Measurements from ENCODE around the gene TUBGCP6.

The TUBGCP6 gene

GRCh38 chr22:50249341-50250248, 4.8 kb upstream of the TUBGCP6 start:
- no peak for DNase-seq

GRCh38 chr22:50248196-50249081, 3.6 kb upstream of the TUBGCP6 start:
- no peak for DNase-seq

DNA sequence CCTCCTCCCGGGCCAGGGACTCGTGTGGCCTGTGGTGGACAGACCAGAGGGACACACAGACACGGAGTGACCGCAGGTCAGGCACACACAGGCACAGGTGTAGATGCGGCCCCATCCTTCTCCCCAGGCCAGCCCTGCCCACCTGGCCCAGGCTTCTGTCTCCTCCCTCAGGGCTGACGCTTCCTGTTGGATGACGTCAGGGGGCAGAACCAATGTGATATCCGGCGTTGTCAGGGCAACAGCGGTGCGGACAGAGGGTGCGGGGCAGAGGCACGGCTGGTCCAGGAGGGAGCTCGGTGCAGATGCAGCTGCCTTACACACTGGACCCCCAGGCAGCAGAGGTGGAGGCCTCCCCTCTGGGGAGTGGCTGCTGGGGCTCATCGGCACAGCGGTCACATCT, 2.9 kb upstream of the TUBGCP6 start:
- DNase-seq = no peak

- DNase-seq = no peak
Measured at GRCh38 chr22:50246242-50247175, 1.7 kb upstream of the TUBGCP6 start.

DNA sequence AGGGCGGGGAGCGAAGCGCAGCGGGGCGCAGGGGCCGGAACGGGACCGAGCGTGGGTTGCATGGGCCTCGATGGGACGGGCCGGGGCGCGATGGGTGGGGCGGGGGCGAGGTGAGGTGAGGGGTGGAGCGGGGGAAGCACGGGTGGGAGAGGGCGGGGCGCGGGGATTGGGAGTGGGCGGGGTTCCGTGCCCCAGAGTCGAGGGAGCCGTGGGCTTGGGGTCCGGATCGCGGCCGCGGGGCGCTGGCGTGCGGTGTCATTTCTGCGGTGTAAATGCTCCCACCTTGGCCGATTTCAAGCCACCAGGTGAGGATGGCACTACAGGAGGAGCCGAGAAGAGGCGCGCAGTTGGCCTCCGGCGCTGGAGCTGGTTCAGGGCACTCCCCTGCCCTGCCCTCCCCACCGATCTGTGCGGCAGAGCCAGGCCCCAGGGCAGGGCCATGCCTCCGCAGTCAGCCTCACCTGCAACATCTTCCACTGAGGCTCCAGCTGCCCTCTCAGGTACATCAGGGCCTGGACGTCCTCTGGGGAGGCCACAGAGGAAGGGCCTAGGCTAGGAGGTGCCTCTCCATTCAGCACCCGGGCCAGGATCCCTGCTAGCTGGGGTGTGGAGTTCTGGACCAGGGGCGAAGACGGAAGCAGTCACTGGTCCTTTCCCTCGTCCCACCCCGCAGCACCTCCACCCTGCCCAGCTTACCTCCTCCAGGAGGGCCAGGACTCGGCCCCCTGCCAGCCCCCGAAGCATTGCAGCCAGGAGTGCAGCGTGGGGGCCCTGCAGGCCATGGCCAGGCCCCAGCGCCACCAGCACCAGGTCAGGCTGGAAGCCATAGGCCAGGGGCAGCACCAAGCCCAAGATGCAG, 620 bp upstream of the TUBGCP6 start:
- DNase-seq = peak; percentile 76 to 81

DNA sequence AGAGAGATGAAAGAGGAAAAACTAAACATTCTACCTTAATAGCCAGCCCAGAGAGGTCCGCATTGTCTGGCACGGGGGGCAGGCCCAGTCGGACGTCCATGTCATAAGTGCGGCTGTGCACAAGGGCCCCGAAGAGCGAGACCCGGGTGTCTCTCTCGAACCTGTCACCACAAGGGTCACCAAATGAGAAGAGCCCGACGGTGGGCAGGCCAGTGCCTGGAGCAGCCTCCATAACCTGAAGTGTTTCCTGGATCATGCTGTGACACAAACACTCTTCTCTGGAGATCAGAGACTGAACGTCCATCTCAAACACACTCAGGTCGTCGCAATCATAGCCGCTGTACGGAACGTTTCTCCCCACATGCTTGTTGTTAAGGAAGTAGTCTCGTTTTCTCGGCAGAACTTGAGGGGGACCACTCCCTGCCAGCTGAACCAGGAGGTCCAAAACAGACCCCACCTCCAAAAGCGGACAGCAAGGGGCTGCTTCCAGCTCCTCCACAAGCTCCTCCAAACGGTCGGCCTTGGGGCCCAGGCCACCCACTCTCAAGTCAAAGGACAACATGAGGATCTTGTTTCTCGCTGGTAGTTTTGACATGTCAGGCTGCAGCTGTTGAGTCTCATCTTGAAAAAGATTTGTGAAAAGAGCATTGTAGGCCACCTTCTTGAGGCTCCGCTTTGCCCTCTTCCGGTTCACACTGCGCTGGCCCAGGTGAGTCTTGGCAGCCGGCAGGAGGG, 971 bp downstream of the TUBGCP6 start:
- no peak for DNase-seq

DNA sequence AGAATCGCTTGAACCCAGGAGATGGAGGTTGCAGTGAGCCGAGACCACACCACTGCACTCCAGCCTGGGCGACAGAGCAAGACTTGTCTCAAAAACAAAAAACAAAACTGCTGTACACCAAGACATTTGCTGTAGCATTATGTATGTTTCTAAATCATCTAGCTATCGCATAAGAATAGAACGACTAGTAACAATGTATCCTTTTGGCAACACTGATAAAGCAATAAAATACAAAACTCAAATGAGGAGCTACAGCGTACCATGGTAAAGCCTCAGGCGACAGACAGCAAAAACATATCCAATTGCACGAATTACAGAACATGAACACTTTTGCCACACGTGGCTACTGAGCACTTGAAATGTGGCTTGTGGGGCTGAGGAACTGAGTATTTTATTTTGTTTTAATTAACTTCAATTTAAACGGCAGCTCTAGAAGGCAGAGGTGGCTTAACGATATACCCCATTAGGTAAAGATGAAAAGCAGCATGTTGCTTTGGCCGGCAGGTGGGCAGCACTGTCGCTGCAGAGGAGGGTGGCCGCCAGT, 2.3 kb downstream of the TUBGCP6 start:
- no peak for DNase-seq

DNA sequence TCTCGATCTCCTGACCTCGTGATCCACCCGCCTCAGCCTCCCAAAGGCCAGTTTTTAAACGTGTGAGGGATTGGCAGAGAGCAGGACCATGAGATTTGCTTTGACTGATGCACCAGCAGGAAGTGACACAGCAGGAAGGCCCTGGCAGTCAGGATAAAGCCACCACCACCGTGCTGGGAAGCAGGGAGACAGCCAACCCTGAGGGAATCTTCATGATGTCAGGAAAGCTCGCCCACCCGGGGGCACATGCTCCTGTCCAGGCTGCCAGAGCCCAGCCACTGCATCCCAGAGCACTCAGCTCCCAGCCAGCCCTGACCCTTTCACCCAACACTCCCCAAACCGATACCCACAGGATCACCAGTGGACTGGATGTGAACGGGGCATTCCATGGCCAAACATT, 6.1 kb downstream of the TUBGCP6 start:
- no peak for DNase-seq

GRCh38 chr22:50236731-50237409, 8.0 kb downstream of the TUBGCP6 start:
- DNase-seq = no peak

GRCh38 chr22:50233223-50233622, 11.6 kb downstream of the TUBGCP6 start:
- DNase-seq = no peak

- no peak for DNase-seq
Measured at GRCh38 chr22:50232481-50233151, 12.2 kb downstream of the TUBGCP6 start.

GRCh38 chr22:50229370-50229769, 15.5 kb downstream of the TUBGCP6 start:
- DNase-seq = no peak

DNA sequence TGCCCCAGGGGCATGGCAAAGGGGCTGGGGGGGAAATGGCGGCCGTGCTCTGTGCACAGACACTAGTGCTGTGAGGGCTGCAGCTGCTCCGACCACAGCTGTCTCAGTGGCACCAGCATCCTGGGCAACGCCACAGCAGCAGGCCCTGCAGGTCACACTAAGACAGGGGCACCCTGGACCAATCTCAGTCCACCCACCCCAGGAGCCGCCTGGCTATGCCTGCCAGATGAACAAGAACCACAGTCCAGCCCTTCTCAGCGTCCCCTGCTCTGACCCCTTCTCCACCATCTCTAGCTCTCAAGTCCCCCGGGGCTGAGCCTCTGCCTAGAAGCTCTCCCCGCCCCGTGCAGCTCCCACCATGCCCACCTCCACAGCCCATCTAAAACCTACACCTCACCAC, 16.5 kb downstream of the TUBGCP6 start:
- DNase-seq = no peak

- DNase-seq = no peak
Measured at GRCh38 chr22:50227579-50228215, 17.1 kb downstream of the TUBGCP6 start.

DNA sequence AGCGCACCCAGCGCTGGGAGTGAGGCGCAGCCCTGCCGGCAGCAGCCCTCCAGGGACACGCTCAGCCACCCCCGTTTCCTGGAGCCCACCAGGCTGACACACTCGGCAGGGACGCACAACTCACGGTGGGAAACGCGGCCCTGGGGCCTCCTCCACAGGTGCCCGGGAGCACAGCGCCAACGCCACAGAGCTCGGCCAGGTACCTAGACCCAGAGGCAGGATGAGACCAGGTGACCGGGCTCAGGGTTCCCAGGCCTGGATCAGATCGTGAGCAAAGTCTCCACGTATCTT, 18.0 kb downstream of the TUBGCP6 start:
- DNase-seq = no peak

GRCh38 chr22:50226063-50226874, 18.6 kb downstream of the TUBGCP6 start:
- no peak for DNase-seq

- DNase-seq = no peak
Measured at GRCh38 chr22:50225200-50225969, 19.4 kb downstream of the TUBGCP6 start.
